ENCODE measurements around the gene GATAD2B.

GATAD2B gene

GRCh38 chr1:153936011-153936802 is 13.4 kb upstream of the GATAD2B start:
- H3K9me3 ChIP-seq (ENCODE audit: control insufficient read depth, low read length): no peaks in the 10 kb centered on the region

GRCh38 chr1:153934746-153935145 is 12.0 kb upstream of the GATAD2B start:
- Histone ChIP-seq H3K27me3 (ENCODE audit: control insufficient read depth, insufficient read depth, low read length) (no peaks in the 10 kb centered on the region), H3K36me3 (ENCODE audit: control insufficient read depth, insufficient read depth, low read length) (peaks cover 18% of the 10 kb centered on the region), H3K4me1 (ENCODE audit: control insufficient read depth, insufficient read depth, low read length) (no peaks in the 10 kb centered on the region), H3K9me3 (ENCODE audit: control insufficient read depth, low read length) (no peaks in the 10 kb centered on the region), H3K4me3 (ENCODE audit: low read length) (no peak overlapping the region), H3K9ac (ENCODE audit: low read length) (no peak overlapping the region)

More at GRCh38 chr1:153936011-153936802, 13.4 kb upstream of the GATAD2B start:
- H3K9ac ChIP-seq (ENCODE audit: low read length): no peak overlapping the region
- H3K4me1 ChIP-seq (ENCODE audit: control insufficient read depth, insufficient read depth, low read length): no peaks in the 10 kb centered on the region
- H3K36me3 ChIP-seq (ENCODE audit: control insufficient read depth, insufficient read depth, low read length): peaks cover 18% of the 10 kb centered on the region
- H3K27me3 ChIP-seq (ENCODE audit: control insufficient read depth, insufficient read depth, low read length): no peaks in the 10 kb centered on the region
- H3K4me3 ChIP-seq (ENCODE audit: low read length): no peak overlapping the region

- Histone ChIP-seq H3K9ac (ENCODE audit: low read length) (no peak overlapping the region), H3K36me3 (ENCODE audit: control insufficient read depth, insufficient read depth, low read length) (peaks cover 18% of the 10 kb centered on the region), H3K4me1 (ENCODE audit: control insufficient read depth, insufficient read depth, low read length) (no peaks in the 10 kb centered on the region), H3K4me3 (ENCODE audit: low read length) (no peak overlapping the region), H3K9me3 (ENCODE audit: control insufficient read depth, low read length) (no peaks in the 10 kb centered on the region), H3K27me3 (ENCODE audit: control insufficient read depth, insufficient read depth, low read length) (no peaks in the 10 kb centered on the region)
Observed at GRCh38 chr1:153933955-153934354, 11.2 kb upstream of the GATAD2B start.

GRCh38 chr1:153933430-153933829 is 10.7 kb upstream of the GATAD2B start:
- H3K4me3 ChIP-seq (ENCODE audit: low read length): no peak overlapping the region
- no peaks in the 10 kb centered on the region for H3K9me3 ChIP-seq (ENCODE audit: control insufficient read depth, low read length)
- no peaks in the 10 kb centered on the region for H3K4me1 ChIP-seq (ENCODE audit: control insufficient read depth, insufficient read depth, low read length)
- H3K27me3 ChIP-seq (ENCODE audit: control insufficient read depth, insufficient read depth, low read length): no peaks in the 10 kb centered on the region
- peaks cover 18% of the 10 kb centered on the region for H3K36me3 ChIP-seq (ENCODE audit: control insufficient read depth, insufficient read depth, low read length)
- H3K9ac ChIP-seq (ENCODE audit: low read length): no peak overlapping the region

- no peaks in the 10 kb centered on the region for H3K9me3 ChIP-seq (ENCODE audit: control insufficient read depth, low read length)
- no peaks in the 10 kb centered on the region for H3K4me1 ChIP-seq (ENCODE audit: control insufficient read depth, insufficient read depth, low read length)
- no peaks in the 10 kb centered on the region for H3K27me3 ChIP-seq (ENCODE audit: control insufficient read depth, insufficient read depth, low read length)
- no peak overlapping the region for H3K4me3 ChIP-seq (ENCODE audit: low read length)
- H3K36me3 ChIP-seq (ENCODE audit: control insufficient read depth, insufficient read depth, low read length): peaks cover 18% of the 10 kb centered on the region
- no peak overlapping the region for H3K9ac ChIP-seq (ENCODE audit: low read length)
Observed at GRCh38 chr1:153932156-153933131, 9.7 kb upstream of the GATAD2B start.

GRCh38 chr1:153929981-153930948 is 7.5 kb upstream of the GATAD2B start:
- Histone ChIP-seq H3K27me3 (ENCODE audit: control insufficient read depth, insufficient read depth, low read length) (no peaks in the 10 kb centered on the region), H3K36me3 (ENCODE audit: control insufficient read depth, insufficient read depth, low read length) (no peaks in the 10 kb centered on the region), H3K9me3 (ENCODE audit: control insufficient read depth, low read length) (no peaks in the 10 kb centered on the region), H3K4me3 (ENCODE audit: low read length) (no peak overlapping the region), H3K9ac (ENCODE audit: low read length) (no peak overlapping the region), H3K4me1 (ENCODE audit: control insufficient read depth, insufficient read depth, low read length) (no peaks in the 10 kb centered on the region)

GRCh38 chr1:153929426-153929825 is 6.7 kb upstream of the GATAD2B start:
- Histone ChIP-seq H3K9ac (ENCODE audit: low read length) (no peak overlapping the region), H3K9me3 (ENCODE audit: control insufficient read depth, low read length) (no peaks in the 10 kb centered on the region), H3K36me3 (ENCODE audit: control insufficient read depth, insufficient read depth, low read length) (no peaks in the 10 kb centered on the region), H3K4me1 (ENCODE audit: control insufficient read depth, insufficient read depth, low read length) (no peaks in the 10 kb centered on the region), H3K27me3 (ENCODE audit: control insufficient read depth, insufficient read depth, low read length) (no peaks in the 10 kb centered on the region), H3K4me3 (ENCODE audit: low read length) (no peak overlapping the region)

GRCh38 chr1:153928791-153929341 is 6.1 kb upstream of the GATAD2B start:
- Histone ChIP-seq H3K9ac (ENCODE audit: low read length) (no peak overlapping the region), H3K27me3 (ENCODE audit: control insufficient read depth, insufficient read depth, low read length) (no peaks in the 10 kb centered on the region), H3K4me3 (ENCODE audit: low read length) (no peak overlapping the region), H3K4me1 (ENCODE audit: control insufficient read depth, insufficient read depth, low read length) (no peaks in the 10 kb centered on the region), H3K36me3 (ENCODE audit: control insufficient read depth, insufficient read depth, low read length) (no peaks in the 10 kb centered on the region), H3K9me3 (ENCODE audit: control insufficient read depth, low read length) (no peaks in the 10 kb centered on the region)

- Histone ChIP-seq H3K4me3 (ENCODE audit: low read length) (no peak overlapping the region), H3K4me1 (ENCODE audit: control insufficient read depth, insufficient read depth, low read length) (no peaks in the 10 kb centered on the region), H3K9me3 (ENCODE audit: control insufficient read depth, low read length) (no peaks in the 10 kb centered on the region), H3K27me3 (ENCODE audit: control insufficient read depth, insufficient read depth, low read length) (no peaks in the 10 kb centered on the region), H3K9ac (ENCODE audit: low read length) (no peak overlapping the region), H3K36me3 (ENCODE audit: control insufficient read depth, insufficient read depth, low read length) (no peaks in the 10 kb centered on the region)
Observed at GRCh38 chr1:153928245-153928644, 5.5 kb upstream of the GATAD2B start.

- Histone ChIP-seq H3K4me1 (ENCODE audit: control insufficient read depth, insufficient read depth, low read length) (no peaks in the 10 kb centered on the region), H3K9ac (ENCODE audit: low read length) (no peak overlapping the region), H3K27me3 (ENCODE audit: control insufficient read depth, insufficient read depth, low read length) (no peaks in the 10 kb centered on the region), H3K4me3 (ENCODE audit: low read length) (no peak overlapping the region), H3K36me3 (ENCODE audit: control insufficient read depth, insufficient read depth, low read length) (no peaks in the 10 kb centered on the region), H3K9me3 (ENCODE audit: control insufficient read depth, low read length) (no peaks in the 10 kb centered on the region)
Observed at GRCh38 chr1:153926405-153926804, 3.6 kb upstream of the GATAD2B start.

All from mucosa of stomach (tissue), 1 donor.